ENCODE results near the gene BOD1. TPM values are rescaled to one million over a fixed set of nuclear protein-coding genes. Genes with fewer than 3 reads are reported as not detected.

BOD1 gene
- total and polyA plus RNA-seq, 7 donors: 57.0 to 295 (median 120) TPM

DNA sequence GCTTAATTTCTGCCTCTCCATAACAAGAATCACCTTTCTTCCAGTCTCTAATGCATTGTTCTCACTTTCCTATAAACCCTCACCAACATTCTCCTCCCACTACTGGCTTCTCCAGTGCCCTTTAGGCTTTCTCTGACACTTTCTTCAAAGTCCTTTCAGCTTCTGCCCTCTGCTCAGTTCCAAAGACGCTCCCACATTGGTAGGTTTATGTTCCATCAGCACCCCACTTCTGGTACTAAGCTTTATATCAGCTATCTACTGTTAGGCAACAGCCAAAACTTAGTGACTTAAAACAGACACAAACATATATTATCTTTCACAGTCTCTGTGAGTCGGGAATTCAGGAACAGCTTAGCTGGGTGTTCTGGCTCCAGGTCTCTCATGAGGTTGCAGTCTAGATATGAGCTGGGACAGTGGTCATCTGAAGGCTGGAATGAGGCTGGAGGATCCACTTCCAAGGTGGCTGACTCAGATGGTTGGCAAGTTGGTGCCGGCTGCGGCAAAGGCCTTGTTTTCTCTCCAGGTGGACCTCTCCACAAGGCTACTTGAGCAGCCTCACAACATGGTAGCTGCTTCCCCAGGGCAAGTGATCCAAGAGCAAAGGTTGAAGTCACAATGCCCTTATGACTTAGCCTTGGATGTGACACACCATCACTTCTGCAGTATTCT, 37.4 kb downstream of the BOD1 start:
- no peaks in the 10 kb centered on the region for H3K4me1 ChIP-seq

DNA sequence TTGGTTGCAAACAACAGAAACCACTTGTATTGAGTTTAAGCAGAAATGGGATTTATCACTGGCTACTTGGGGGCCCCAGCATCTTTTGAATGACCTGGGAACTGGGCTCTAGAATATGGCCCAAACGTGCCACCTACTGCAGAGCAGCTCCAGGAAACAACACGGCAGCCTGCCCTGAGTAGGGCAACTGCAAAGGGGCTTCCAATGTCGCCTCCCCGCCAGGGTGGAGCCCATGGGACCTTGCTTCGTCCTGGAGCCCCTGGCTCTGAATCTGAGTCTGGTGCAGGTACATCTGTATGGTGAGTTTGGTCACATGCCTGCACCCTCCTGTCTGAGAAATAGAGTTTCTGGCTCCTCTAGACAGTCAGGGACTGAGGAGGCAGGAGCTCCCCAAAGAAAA, 38.6 kb downstream of the BOD1 start:
- Histone ChIP-seq H3K4me3 (no peak overlapping the region), H3K27me3 (ENCODE audit: insufficient read depth in 3 of 3, low read length in 2 of 3) (no peaks in the 10 kb centered on the region), H3K4me1 (no peaks in the 10 kb centered on the region), H3K9me3 (peaks cover 8% of the 10 kb centered on the region), H3K36me3 (ENCODE audit: insufficient read depth in 1 of 2, low read depth in 1 of 2) (no peaks in the 10 kb centered on the region), H3K27ac (no peak overlapping the region)
- DNase-seq (no peak), ATAC-seq (no peak)
- WGBS, 3 donors: 78 to 94% (median 92%) methylated on average over 5 of the region's 5 CpGs
- intact Hi-C loops (cut with DNase I): no loop called here
- TF ChIP-seq, protein P1, sequence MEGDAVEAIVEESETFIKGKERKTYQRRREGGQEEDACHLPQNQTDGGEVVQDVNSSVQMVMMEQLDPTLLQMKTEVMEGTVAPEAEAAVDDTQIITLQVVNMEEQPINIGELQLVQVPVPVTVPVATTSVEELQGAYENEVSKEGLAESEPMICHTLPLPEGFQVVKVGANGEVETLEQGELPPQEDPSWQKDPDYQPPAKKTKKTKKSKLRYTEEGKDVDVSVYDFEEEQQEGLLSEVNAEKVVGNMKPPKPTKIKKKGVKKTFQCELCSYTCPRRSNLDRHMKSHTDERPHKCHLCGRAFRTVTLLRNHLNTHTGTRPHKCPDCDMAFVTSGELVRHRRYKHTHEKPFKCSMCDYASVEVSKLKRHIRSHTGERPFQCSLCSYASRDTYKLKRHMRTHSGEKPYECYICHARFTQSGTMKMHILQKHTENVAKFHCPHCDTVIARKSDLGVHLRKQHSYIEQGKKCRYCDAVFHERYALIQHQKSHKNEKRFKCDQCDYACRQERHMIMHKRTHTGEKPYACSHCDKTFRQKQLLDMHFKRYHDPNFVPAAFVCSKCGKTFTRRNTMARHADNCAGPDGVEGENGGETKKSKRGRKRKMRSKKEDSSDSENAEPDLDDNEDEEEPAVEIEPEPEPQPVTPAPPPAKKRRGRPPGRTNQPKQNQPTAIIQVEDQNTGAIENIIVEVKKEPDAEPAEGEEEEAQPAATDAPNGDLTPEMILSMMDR (IDR thresholded peaks at IDR 0.05): no peak

More for the DNA sequence above, 37.4 kb downstream of the BOD1 start:
- Histone ChIP-seq H3K27me3 (ENCODE audit: insufficient read depth in 3 of 3, low read length in 2 of 3) (no peaks in the 10 kb centered on the region), H3K4me3 (no peak overlapping the region), H3K36me3 (ENCODE audit: insufficient read depth in 1 of 2, low read depth in 1 of 2) (no peaks in the 10 kb centered on the region), H3K9me3 (peaks cover 8% of the 10 kb centered on the region), H3K27ac (no peak overlapping the region)
- WGBS, 3 donors: 84 to 96% (median 96%) methylated on average over 4 of the region's 4 CpGs
- TF ChIP-seq, protein P1 (IDR thresholded peaks at IDR 0.05): no peak
- intact Hi-C loops (cut with DNase I): no loop called here
- DNase-seq (no peak), ATAC-seq (no peak)

DNA sequence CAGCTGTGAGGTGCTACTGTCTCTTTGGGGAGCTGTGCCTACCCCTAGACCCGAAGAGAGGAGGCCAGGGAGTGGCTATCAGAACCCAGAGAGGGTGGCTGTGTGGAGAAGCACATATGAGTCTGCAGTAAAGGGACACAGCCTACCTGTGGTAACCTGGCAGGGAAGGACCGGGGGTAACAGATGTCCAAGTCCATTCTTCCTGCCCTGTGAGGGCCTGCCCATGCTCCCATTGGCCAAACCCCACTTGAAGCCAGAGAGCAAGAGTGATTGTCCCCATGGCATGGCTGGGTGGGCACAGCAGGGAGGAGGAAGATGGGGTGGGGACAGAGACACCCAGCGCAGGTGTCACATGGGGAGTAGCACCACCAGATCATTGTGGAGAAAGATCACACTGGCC, 39.3 kb downstream of the BOD1 start:
- ATAC-seq (no peak), DNase-seq (no peak)
- no peaks in the 10 kb centered on the region for H3K36me3 ChIP-seq (ENCODE audit: insufficient read depth in 1 of 2, low read depth in 1 of 2)
- no peak overlapping the region for H3K4me3 ChIP-seq
- H3K27ac ChIP-seq: no peak overlapping the region
- H3K9me3 ChIP-seq: peaks cover 8% of the 10 kb centered on the region
- 89 to 99% (median 92%) methylated on average over 3 of the region's 3 CpGs for WGBS, 3 donors
- TF ChIP-seq, protein P1 (IDR thresholded peaks at IDR 0.05): no peak
- intact Hi-C loops (cut with DNase I): no loop called here
- H3K4me1 ChIP-seq: no peaks in the 10 kb centered on the region
- H3K27me3 ChIP-seq (ENCODE audit: insufficient read depth in 3 of 3, low read length in 2 of 3): no peaks in the 10 kb centered on the region

DNA sequence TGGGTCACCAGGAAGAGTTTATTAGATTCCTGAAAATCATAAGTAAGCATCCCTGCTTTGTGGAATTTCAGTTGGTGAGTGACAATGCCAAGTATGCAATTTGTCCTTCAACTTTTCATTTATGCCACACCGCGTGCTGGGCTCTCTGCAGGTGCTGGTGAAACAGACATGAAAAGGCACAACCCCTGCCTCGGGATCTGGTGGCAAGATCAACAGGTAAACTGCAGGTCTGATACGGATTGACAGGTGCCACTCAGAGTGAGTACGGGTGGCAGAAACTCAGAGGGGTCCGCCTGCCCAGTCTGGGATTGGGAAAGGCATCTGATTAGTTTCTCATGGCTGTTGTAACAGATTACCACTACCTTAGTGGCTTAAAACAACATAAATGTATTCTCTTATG, 40.5 kb downstream of the BOD1 start:
- intact Hi-C loops (cut with DNase I): no loop called here
- TF ChIP-seq, protein P1 (IDR thresholded peaks at IDR 0.05): no peak

DNA sequence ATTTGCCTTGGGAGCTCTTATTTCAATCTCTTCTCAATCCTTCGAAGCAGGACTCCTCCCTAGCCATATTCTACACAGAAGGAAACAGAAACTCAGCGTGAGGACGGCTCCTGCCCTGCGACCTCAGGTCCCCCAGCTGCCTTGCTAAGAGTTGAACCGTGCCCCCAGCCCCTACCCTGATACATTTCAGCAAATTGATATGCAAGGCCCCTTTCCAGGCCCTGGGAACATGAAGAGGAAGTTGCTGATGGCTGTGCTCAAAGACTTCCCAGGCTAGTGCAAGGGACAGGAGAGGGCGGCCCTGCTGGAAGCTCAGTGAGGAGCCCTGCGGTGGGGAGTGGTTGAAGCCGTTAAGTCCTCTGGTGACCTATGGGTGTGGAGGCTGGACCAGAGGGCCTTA, 41.5 kb downstream of the BOD1 start:
- WGBS, 3 donors: 61 to 74% (median 72%) methylated on average over 8 of the region's 8 CpGs
- ATAC-seq (no peak), DNase-seq (no peak)
- peaks cover 8% of the 10 kb centered on the region for H3K9me3 ChIP-seq
- H3K27me3 ChIP-seq (ENCODE audit: insufficient read depth in 3 of 3, low read length in 2 of 3): no peaks in the 10 kb centered on the region
- intact Hi-C loops (cut with DNase I): loop anchor here (5.0 kb wide), 2 partner anchors 78 to 123 kb away; no protein-coding TSS in a partner anchor
- H3K4me3 ChIP-seq: no peak overlapping the region
- no peaks in the 10 kb centered on the region for H3K4me1 ChIP-seq
- TF ChIP-seq, protein P1 (IDR thresholded peaks at IDR 0.05): no peak
- no peak overlapping the region for H3K27ac ChIP-seq
- no peaks in the 10 kb centered on the region for H3K36me3 ChIP-seq (ENCODE audit: insufficient read depth in 1 of 2, low read depth in 1 of 2)

More for the DNA sequence above, 40.5 kb downstream of the BOD1 start:
- no peak overlapping the region for H3K27ac ChIP-seq
- no peak overlapping the region for H3K4me3 ChIP-seq
- no peaks in the 10 kb centered on the region for H3K36me3 ChIP-seq (ENCODE audit: insufficient read depth in 1 of 2, low read depth in 1 of 2)
- WGBS, 3 donors: 85 to 94% (median 91%) methylated on average over 6 of the region's 6 CpGs
- H3K9me3 ChIP-seq: peaks cover 8% of the 10 kb centered on the region
- DNase-seq: no peak
- no peaks in the 10 kb centered on the region for H3K27me3 ChIP-seq (ENCODE audit: insufficient read depth in 3 of 3, low read length in 2 of 3)
- no peaks in the 10 kb centered on the region for H3K4me1 ChIP-seq
- no peak for ATAC-seq

All from psoas muscle (tissue), 8 donors.